ENCODE results near the gene RRAS.

DNA sequence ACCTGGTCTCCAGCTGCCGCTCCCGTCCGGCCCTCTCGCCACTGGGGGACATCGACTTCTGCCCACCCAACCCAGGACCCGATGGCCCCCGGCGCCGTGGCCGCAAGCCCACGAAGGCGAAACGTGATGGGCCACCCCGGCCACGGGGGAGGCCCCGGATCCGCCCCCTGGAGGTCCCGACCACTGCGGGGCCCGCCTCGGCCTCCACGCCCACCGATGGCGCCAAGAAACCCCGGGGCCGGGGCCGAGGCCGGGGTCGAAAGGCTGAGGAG is 42.3 kb downstream of the RRAS start:
- TF ChIP-seq POLR2A (IDR thresholded peaks at IDR 0.05), result no peak
- TF ChIP-seq, protein P1, sequence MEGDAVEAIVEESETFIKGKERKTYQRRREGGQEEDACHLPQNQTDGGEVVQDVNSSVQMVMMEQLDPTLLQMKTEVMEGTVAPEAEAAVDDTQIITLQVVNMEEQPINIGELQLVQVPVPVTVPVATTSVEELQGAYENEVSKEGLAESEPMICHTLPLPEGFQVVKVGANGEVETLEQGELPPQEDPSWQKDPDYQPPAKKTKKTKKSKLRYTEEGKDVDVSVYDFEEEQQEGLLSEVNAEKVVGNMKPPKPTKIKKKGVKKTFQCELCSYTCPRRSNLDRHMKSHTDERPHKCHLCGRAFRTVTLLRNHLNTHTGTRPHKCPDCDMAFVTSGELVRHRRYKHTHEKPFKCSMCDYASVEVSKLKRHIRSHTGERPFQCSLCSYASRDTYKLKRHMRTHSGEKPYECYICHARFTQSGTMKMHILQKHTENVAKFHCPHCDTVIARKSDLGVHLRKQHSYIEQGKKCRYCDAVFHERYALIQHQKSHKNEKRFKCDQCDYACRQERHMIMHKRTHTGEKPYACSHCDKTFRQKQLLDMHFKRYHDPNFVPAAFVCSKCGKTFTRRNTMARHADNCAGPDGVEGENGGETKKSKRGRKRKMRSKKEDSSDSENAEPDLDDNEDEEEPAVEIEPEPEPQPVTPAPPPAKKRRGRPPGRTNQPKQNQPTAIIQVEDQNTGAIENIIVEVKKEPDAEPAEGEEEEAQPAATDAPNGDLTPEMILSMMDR (IDR thresholded peaks at IDR 0.05), result no peak
